Heart right ventricle (tissue), 16 donors: Measurements from ENCODE around the gene CFAP61. TPM values are rescaled to one million over a fixed set of nuclear protein-coding genes. Genes with fewer than 3 reads are reported as not detected.
A peak's percentile ranks its signal among the peaks of the same experiment; 100 is the strongest.

Experiments used
- ATAC-seq, 8 donors: fragments of 200-7000 bp; cut with Tn5 transposase; one replicate each; pipeline ENCODE4 v1.9.1; 2020; ENCODE audit warnings: mild to moderate bottlenecking in 8 of 8, moderate library complexity in 8 of 8, moderate number of reproducible peaks in 1 of 8
- DNase-seq, 2 donors: peaks; one replicate each; pipeline ENCODE4 v3.0.0-alpha.2; 2020
- H3K27ac ChIP-seq, 10 donors: fragments of 200-600 bp; sonication (generic) in 2 of 10; one replicate each; pipeline versions ENCODE4 v1.5.0 to v1.8.0; 2020 to 2022; ENCODE audit warnings: mild to moderate bottlenecking in 3 of 10
- H3K27me3 ChIP-seq, 7 donors: fragments of 200-600 bp; one replicate each; pipeline ENCODE4 v1.8.0; 2021 to 2022; ENCODE audit warnings: mild to moderate bottlenecking in 2 of 7
- H3K36me3 ChIP-seq, 9 donors: fragments of 200-600 bp; sonication (generic) in 1 of 9; one replicate each; pipeline versions ENCODE4 v1.5.0 to v1.8.0; 2020 to 2022; ENCODE audit warnings: mild to moderate bottlenecking in 2 of 9
- H3K4me1 ChIP-seq, 9 donors: fragments of 200-600 bp; sonication (generic) in 1 of 9; one replicate each; pipeline versions ENCODE4 v1.5.0 to v1.8.0; 2020 to 2022; ENCODE audit warnings: mild to moderate bottlenecking in 4 of 9
- H3K4me3 ChIP-seq, 10 donors: fragments of 200-600 bp; sonication (generic) in 2 of 10; one replicate each; pipeline versions ENCODE4 v1.5.0 to v1.8.0; 2020 to 2022; ENCODE audit warnings: mild to moderate bottlenecking in 7 of 10, moderate library complexity in 2 of 10
- H3K9me3 ChIP-seq, 11 donors: fragments of 200-600 bp in 10 of 11; sonication (generic) in 2 of 11; one replicate each; pipeline versions ENCODE4 v1.5.0 to v1.8.0; 2013 to 2022; ENCODE audit warnings: mild to moderate bottlenecking in 2 of 11, control low read depth in 1 of 11, moderate library complexity in 1 of 11
- CTCF ChIP-seq, 9 donors: fragments of 200-600 bp; sonication (generic) in 2 of 9; IDR thresholded peaks; one replicate each; pipeline versions ENCODE4 v1.5.0 to v1.8.0; 2021 to 2022; ENCODE audit warnings: antibody characterized with exemption in 9 of 9, mild to moderate bottlenecking in 5 of 9, moderate library complexity in 1 of 9
- WGBS, 2 donors: extraction: QIAGEN DNeasy Blood & Tissue Kit; methylation state at CpG; one replicate each; pipeline ENCODE4 v1.1.7; 2013; ENCODE audit warnings: inconsistent platforms in 1 of 2; 5-methylcytosine and 5-hydroxymethylcytosine counted together
- intact Hi-C, 10 donors: fragments of 100-400 bp; cut with DNase I; formaldehyde crosslinking; loops; one replicate each; pipeline versions ENCODE4 v1.11.1 to v1.14.2; 2022
- polyA plus RNA-seq, 2 donors: library from polyadenylated mRNA; stranded (reverse); fragments of 200-250 nt; gene quantifications; one replicate each; pipeline ENCODE4 v1.2.3, GENCODE V29; 2013
- total RNA-seq, 10 donors: library from RNA; stranded (reverse); fragmentation: NEBNext Ultra II Directional in 3 of 10; extraction: Animal tissue kit (Norgen Biotek cat#: 25700) in 3 of 10; gene quantifications; one replicate each; pipeline versions ENCODE4 v1.2.1 to v1.2.4, GENCODE V29; 2021 to 2023
- donor health status: Arrhythmogenic right ventricular cardiomyopathy.
- donor health status: ischemic (EF 13 %, LVEDD 7.1; RV severe dilation, severe dysfunction).
- donor health status: healthy with polysubstance abuse.
- donor health status: DM: no; HTN: yes; CAD: no.
- donor health status: DM: no; HTN: no; CAD: no.
- donor health status: ischemic (EF 25% LVEDD 6.9; RV normal size, moderate dysfunction).
- donor health status: ischemic (EF 25% LVEDD 5.7; RV mildly dilated, moderate dysfunction).
- donor health status: healthy.
- donor health status: DM: yes; HTN: yes; CAD: no.
- donor health status: Ischemic cardiomyopathy.
- donor health status: ischemic (EF 35%, LVEDD 5.7; RV mildly dilated, moderate dysfunction).
- donor health status: nonischemic (EF 11% LVEDD 7.7; RV severe dilation, severe dysfunction).
- donor health status: DM: yes; HTN: yes; CAD: no.
- donor health status: PGD.
- donor health status: ischemic (EF 29% LVEDD 5.4; RV normal size, mild dysfunction).
- donor health status: nonischemic (EF 23%, LVEDD 6.1; RV moderate dilation, normal function).

The CFAP61 gene
- total and polyA plus RNA-seq, 12 donors = 8.2 to 140 (median 60.6) TPM

GRCh38 chr20:20167698-20168097 lies 115.4 kb downstream of the CFAP61 start:
- no peak overlapping the region for H3K4me3 ChIP-seq
- H3K27ac ChIP-seq = no peak overlapping the region
- intact Hi-C loops = no loop called here
- no peak for TF ChIP-seq CTCF (IDR thresholded peaks at IDR 0.05)
- H3K27me3 ChIP-seq = no peaks in the 10 kb centered on the region
- 30 to 42% methylated on average over 3 of the region's 3 CpGs for WGBS, 2 donors
- H3K36me3 ChIP-seq = peaks cover 0 to 26% (median 0%) of the 10 kb centered on the region in 9 donors
- peak in 1 of 2 donors; percentile 30 for DNase-seq
- H3K4me1 ChIP-seq = peaks cover 0 to 6% (median 0%) of the 10 kb centered on the region in 9 donors
- H3K9me3 ChIP-seq = peaks cover 0 to 9% (median 0%) of the 10 kb centered on the region in 11 donors
- ATAC-seq = peak in 5 of 8 donors; percentile 39 to 81 (median 62)

GRCh38 chr20:20173254-20173653 lies 120.9 kb downstream of the CFAP61 start:
- Histone ChIP-seq H3K9me3 (peaks cover 0 to 9% (median 0%) of the 10 kb centered on the region in 11 donors), H3K4me3 (no peak overlapping the region), H3K36me3 (peaks cover 0 to 25% (median 0%) of the 10 kb centered on the region in 9 donors), H3K4me1 (no peaks in the 10 kb centered on the region), H3K27ac (no peak overlapping the region), H3K27me3 (no peaks in the 10 kb centered on the region)
- intact Hi-C loops = loop anchor here in 1 of 10 donors (10.0 kb wide), 1 partner anchor 62 kb away; no protein-coding TSS in a partner anchor
- no peak for DNase-seq
- WGBS, 2 donors = 63 to 71% methylated on average over 1 of the region's 1 CpG
- peak in 3 of 8 donors; percentile 39 to 72 (median 65) for ATAC-seq
- TF ChIP-seq CTCF (IDR thresholded peaks at IDR 0.05) = no peak

- DNase-seq = no peak
- Histone ChIP-seq H3K36me3 (peaks cover 0 to 25% (median 0%) of the 10 kb centered on the region in 9 donors), H3K27me3 (no peaks in the 10 kb centered on the region), H3K9me3 (peaks cover 0 to 11% (median 0%) of the 10 kb centered on the region in 11 donors), H3K4me1 (no peaks in the 10 kb centered on the region), H3K27ac (no peak overlapping the region), H3K4me3 (no peak overlapping the region)
- peak in 1 of 9 donors; percentile 8 for TF ChIP-seq CTCF (IDR thresholded peaks at IDR 0.05)
- intact Hi-C loops = loop anchor here in 1 of 10 donors (10.0 kb wide), 1 partner anchor 61 kb away; no protein-coding TSS in a partner anchor
- WGBS, 2 donors = 80 to 82% methylated on average over 10 of the region's 10 CpGs
- ATAC-seq = peak in 1 of 8 donors; percentile 35
These were observed 121.9 kb downstream of the CFAP61 start for GRCh38 chr20:20174089-20174835.

- TF ChIP-seq CTCF (IDR thresholded peaks at IDR 0.05) = no peak
- H3K4me1 ChIP-seq = no peaks in the 10 kb centered on the region
- no peak for ATAC-seq
- no peak overlapping the region for H3K4me3 ChIP-seq
- peaks cover 0 to 13% (median 0%) of the 10 kb centered on the region in 11 donors for H3K9me3 ChIP-seq
- DNase-seq = no peak
- H3K36me3 ChIP-seq = peaks cover 0 to 3% (median 0%) of the 10 kb centered on the region in 9 donors
- WGBS, 2 donors = 83 to 89% methylated on average over 3 of the region's 3 CpGs
- H3K27me3 ChIP-seq = no peaks in the 10 kb centered on the region
- intact Hi-C loops = no loop called here
- no peak overlapping the region for H3K27ac ChIP-seq
These were observed 129.0 kb downstream of the CFAP61 start for GRCh38 chr20:20181322-20181721.
